ENCODE measurements around the gene UVSSA. TPM values are rescaled to one million over a fixed set of nuclear protein-coding genes. Genes with fewer than 3 reads are reported as not detected.
A peak's percentile ranks its signal among the peaks of the same experiment; 100 is the strongest.

The UVSSA gene
- total and polyA plus RNA-seq, 9 of the 15 experiments (the other 6 are each of a cell fraction or from before 2014, with no cell fraction given): 0.21 to 14.6 (median 3.3) TPM

DNA sequence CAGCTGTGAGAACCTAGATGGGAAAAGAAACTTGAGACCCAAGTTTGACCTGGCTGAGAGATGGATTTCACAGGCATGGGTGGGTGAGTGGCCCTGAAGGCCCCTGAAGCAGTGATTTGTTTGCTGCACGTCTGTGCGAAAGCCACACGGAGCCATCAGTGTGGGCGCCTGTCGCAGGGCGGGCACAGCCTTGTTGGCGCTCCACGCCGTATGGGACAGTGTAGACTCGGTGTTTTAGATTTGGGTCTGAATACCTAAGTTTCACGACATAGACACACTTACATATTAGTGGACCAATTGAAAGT lies 21.9 kb upstream of the UVSSA start:
- ChIA-PET CTCF (ENCODE audit: low intra/inter-chr PET ratio) (no interaction called here), POLR2A (no interaction called here)
- DNase-seq (ENCODE audit: extremely low read depth in 1 of 4, low spot score in 3 of 4) (no peak), FAIRE-seq (no peak), ATAC-seq (no peak)
- in situ Hi-C loops (cut with MboI) (no loop called here), intact Hi-C loops (cut with micrococcal nuclease) (no loop called here)
- H3K9ac ChIP-seq (ENCODE audit: insufficient read depth in 1 of 2, low read depth in 2 of 2, low read length in 2 of 2): peak overlapping the region in 1 of 2 experiments; percentile 35; a peak in 1 of 4 replicates
- H4K20me1 ChIP-seq (replicated peaks; ENCODE audit: control insufficient read depth, insufficient read depth, low read length): no peaks in the 10 kb centered on the region
- H3K79me2 ChIP-seq (ENCODE audit: control insufficient read depth, insufficient read depth, low read length): no peaks in the 10 kb centered on the region; the same call in 2 of the 3 replicates
- no peaks in the 10 kb centered on the region for H3K27me3 ChIP-seq (ENCODE audit: control insufficient read depth in 2 of 2, insufficient read depth in 2 of 2, low read length in 2 of 2)
- no peak for TF ChIP-seq NR2F6 (CRISPR knock-in tag; IDR thresholded peaks at IDR 0.05)
- no peak for TF ChIP-seq ZNF217 (CRISPR knock-in tag; IDR thresholded peaks at IDR 0.05)
- TF ChIP-seq ZBTB12 (CRISPR knock-in tag; IDR thresholded peaks at IDR 0.05): no peak
- no peak for TF ChIP-seq ZNF592 (IDR thresholded peaks at IDR 0.05)
- TF ChIP-seq NFATC3 (IDR thresholded peaks at IDR 0.05): no peak
- TF ChIP-seq ZNF253 (CRISPR knock-in tag; conservative IDR thresholded peaks at IDR 0.05): no peak
- 98% methylated on average over 11 of the region's 11 CpGs for WGBS (ENCODE audit: insufficient coverage, low coverage, missing lambda C conversion rate)
- no peak overlapping the region for H3K27ac ChIP-seq (ENCODE audit: extremely low read depth, low read depth, low read length)
- peaks cover 0 to 9% of the 10 kb centered on the region in 2 experiments; a peak in 2 of 5 replicates for H3K4me1 ChIP-seq (replicated peaks in 1 of 2; ENCODE audit: control insufficient read depth in 2 of 2, insufficient read depth in 2 of 2, low read length in 2 of 2)
- no peaks in the 10 kb centered on the region for H3K9me3 ChIP-seq (replicated peaks; ENCODE audit: control insufficient read depth, insufficient read depth, low read depth, low read length)
- BruUV-seq (replicated peaks): no TSS peak
- H3K9me1 ChIP-seq (ENCODE audit: control insufficient read depth, insufficient read depth, low read length): no peaks in the 10 kb centered on the region
- H2AFZ ChIP-seq (ENCODE audit: low read depth, low read length): no peak overlapping the region
- H3K4me3 ChIP-seq: no peak overlapping the region
- H3K4me2 ChIP-seq (ENCODE audit: insufficient read depth, low read length): no peak overlapping the region
- H3K36me3 ChIP-seq (ENCODE audit: control insufficient read depth, insufficient read depth, low read length): peaks cover 80% of the 10 kb centered on the region; the same call in 2 of the 3 replicates

Data from K562 (cell line).